Measurements from ENCODE around the gene CPE. TPM values are rescaled to one million over a fixed set of nuclear protein-coding genes. Genes with fewer than 3 reads are reported as not detected.

CPE gene
- total and polyA plus RNA-seq, 2 of the 4 experiments (the other 2 are of a cell fraction), result 3.6 to 13.5 TPM

DNA sequence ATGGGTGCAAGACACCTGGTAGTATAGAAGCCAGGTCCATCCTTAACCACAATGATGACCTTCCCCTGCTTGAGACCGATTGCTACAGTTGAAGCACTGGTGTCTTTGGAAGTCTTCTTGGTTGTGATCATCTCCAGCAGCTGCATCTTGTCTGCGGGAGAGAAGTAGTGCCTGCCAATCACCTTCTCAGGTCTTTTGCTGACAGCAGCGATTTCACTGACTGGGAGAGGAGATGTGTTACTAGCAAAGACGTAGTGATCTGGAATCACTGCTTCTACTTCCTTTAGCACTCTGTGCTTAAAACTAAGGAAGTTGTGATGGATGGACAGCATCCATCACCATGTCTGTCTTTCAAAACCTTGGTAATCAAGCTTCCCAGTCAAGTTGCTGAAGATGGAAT, 25.9 kb downstream of the CPE start:
- in situ Hi-C loops (cut with MboI; ENCODE audit: low sequenced_read_pairs), result no loop called here
- Histone ChIP-seq H3K27me3 (ENCODE audit: control insufficient read depth, insufficient read depth, low read length) (no peaks in the 10 kb centered on the region; the same call in 1 of the 2 replicates), H2BK15ac (ENCODE audit: low read depth, low read length) (no peak overlapping the region), H3K23ac (ENCODE audit: low read depth, low read length) (no peak overlapping the region), H3K9ac (ENCODE audit: low read depth, low read length) (no peak overlapping the region), H3K56ac (ENCODE audit: extremely low read depth, insufficient read depth, low read length) (no peak overlapping the region), H2AK5ac (ENCODE audit: low read depth, low read length) (no peak overlapping the region), H3K9me1 (ENCODE audit: insufficient read depth, low read length) (no peaks in the 10 kb centered on the region), H3K79me1 (ENCODE audit: low read depth in 1 of 2, low read length in 2 of 2) (no peaks in the 10 kb centered on the region), H4K20me1 (ENCODE audit: insufficient read depth, low read length) (no peaks in the 10 kb centered on the region), H2AFZ (replicated peaks; ENCODE audit: low read length, poor library complexity) (no peak overlapping the region), H3K36me3 (ENCODE audit: control insufficient read depth, insufficient read depth, low read length) (no peaks in the 10 kb centered on the region), H3K9me3 (ENCODE audit: control insufficient read depth, insufficient read depth, low read length) (no peaks in the 10 kb centered on the region), H3K4ac (ENCODE audit: low read depth, low read length) (no peak overlapping the region), H2AK9ac (replicated peaks; ENCODE audit: low read depth, low read length, poor library complexity) (no peak overlapping the region), H2BK20ac (ENCODE audit: low read depth, low read length) (no peak overlapping the region), H3K18ac (ENCODE audit: low read depth, low read length) (no peak overlapping the region), H4K8ac (ENCODE audit: low read depth in 2 of 2, low read length in 2 of 2) (no peak overlapping the region), H4K91ac (ENCODE audit: insufficient read depth, low read depth, low read length) (no peak overlapping the region), H2BK5ac (ENCODE audit: low read depth, low read length, poor library complexity, severe bottlenecking) (no peak overlapping the region), H3K14ac (replicated peaks; ENCODE audit: low read depth, low read length) (no peak overlapping the region), H3K4me2 (ENCODE audit: low read depth, low read length) (no peak overlapping the region), H3K27ac (ENCODE audit: insufficient read depth, low read length) (no peak overlapping the region), H3K4me3 (ENCODE audit: insufficient read depth, low read depth, low read length) (no peak overlapping the region), H3K4me1 (ENCODE audit: control insufficient read depth, insufficient read depth, low read length) (no peaks in the 10 kb centered on the region), H4K5ac (ENCODE audit: low read depth, low read length) (no peak overlapping the region), H2BK120ac (ENCODE audit: low read depth, low read length) (no peak overlapping the region)
- POLR2A ChIA-PET (ENCODE audit: unreplicated experiment), result no interaction called here
- dilution Hi-C loops (cut with HindIII; ENCODE audit: low sequenced_read_pairs, unreplicated experiment), result no loop called here
- DNase-seq (no peak), ATAC-seq (ENCODE audit: low read depth) (no peak)
- TF ChIP-seq RAD21 (IDR thresholded peaks at IDR 0.05; ENCODE audit: low read length), result no peak
- TF ChIP-seq MAFK (IDR thresholded peaks at IDR 0.05; ENCODE audit: low read depth, low read length), result peak; percentile 46; the same call in 1 of the 2 replicates
- no TSS peak for BruUV-seq (replicated peaks)
- CTCF ChIA-PET, result no interaction called here
- no CpG with 5 or more reads among the region's 4 CpGs for WGBS, 2 experiments (ENCODE audit: extremely low coverage in 2 of 2, insufficient read length in 1 of 2)
- intact Hi-C loops (cut with micrococcal nuclease), result no loop called here
